HCT116 (cell line): Measurements from ENCODE around the gene GRIK5.

Experiments used
- ATF3 ChIP-seq: IDR thresholded peaks from 2 replicates; pipeline ENCODE4 v1.6.1; 2012
- CTCF ChIP-seq, 3 experiments: fragments of 200-600 bp in 1 of 3; sonication (generic) in 1 of 3; IDR thresholded peaks in 2 of 3; conservative IDR thresholded peaks in 1 of 3; 2 replicates each; pipeline ENCODE4 v1.5.1; 2012 to 2017; ENCODE audit warnings: low read depth in 2 of 3, low read length in 2 of 3, antibody characterized with exemption in 1 of 3, borderline replicate concordance in 1 of 3, control low read depth in 1 of 3, mild to moderate bottlenecking in 1 of 3, mixed read lengths in 1 of 3, mixed run types in 1 of 3, moderate library complexity in 1 of 3; ENCODE audit not compliant: insufficient read depth in 1 of 3
- EZH2 ChIP-seq: fragments of 200-600 bp; sonication (generic); IDR thresholded peaks from 2 replicates; pipeline ENCODE4 v1.6.1; 2017; ENCODE audit warnings: antibody characterized with exemption, mixed run types
- POLR2A ChIP-seq: IDR thresholded peaks from 2 replicates; pipeline ENCODE4 v1.7.0; 2011; ENCODE audit warnings: borderline replicate concordance; ENCODE audit not compliant: insufficient read depth, insufficient read length; ENCODE audit errors: extremely low read depth
- POLR2AphosphoS5 ChIP-seq: IDR thresholded peaks from 2 replicates; pipeline ENCODE4 v1.6.1; 2011; ENCODE audit warnings: mild to moderate bottlenecking, low read depth, low read length, moderate library complexity
- RAD21 ChIP-seq: IDR thresholded peaks from 2 replicates; pipeline ENCODE4 v1.6.1; 2012; ENCODE audit warnings: low read depth, mild to moderate bottlenecking
- SRF ChIP-seq: IDR thresholded peaks from 2 replicates; pipeline ENCODE4 v1.6.1; 2012; ENCODE audit warnings: low read depth
- YY1 ChIP-seq: IDR thresholded peaks from 2 replicates; pipeline ENCODE4 v1.6.1; 2011; ENCODE audit warnings: low read length, low read depth, moderate library complexity, mild to moderate bottlenecking; ENCODE audit not compliant: insufficient replicate concordance; ENCODE audit errors: extremely low read depth
- ZNF274 ChIP-seq: fragments of 200-500 bp; sonication (Bioruptor generic); IDR thresholded peaks from 2 replicates; pipeline ENCODE4 v1.6.1; 2014; ENCODE audit warnings: mild to moderate bottlenecking, low read depth, low read length, inconsistent platforms
- TF ChIP-seq, protein P1 (sequence below): IDR thresholded peaks from 2 replicates; pipeline ENCODE4 v1.6.1; 2012; ENCODE audit warnings: low read depth

DNA sequence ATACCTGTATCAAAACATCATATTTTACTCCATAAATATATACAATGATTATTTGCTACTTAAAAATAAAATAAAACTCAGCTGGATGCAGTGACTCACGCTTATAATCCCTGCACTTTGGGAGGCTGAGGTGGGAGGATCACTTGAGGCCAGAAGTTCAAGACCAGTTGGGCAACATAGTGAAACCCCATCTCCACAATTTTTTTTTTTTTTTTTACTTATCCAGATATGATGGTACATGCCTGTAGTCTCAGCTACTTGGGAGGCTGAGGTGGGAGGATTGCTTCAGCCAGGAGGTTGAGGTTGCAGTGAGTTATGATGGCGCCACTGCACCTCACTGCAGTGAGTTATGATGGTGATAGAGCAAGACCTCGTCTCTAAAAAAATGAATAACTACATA lies 39.9 kb upstream of the GRIK5 start:
- TF ChIP-seq ATF3, result no peak
- no peak for TF ChIP-seq CTCF (IDR thresholded peaks at IDR 0.05 in 2 of 3, conservative IDR thresholded peaks at IDR 0.05 in 1 of 3; ENCODE audit: borderline replicate concordance in 1 of 3, insufficient read depth in 1 of 3, low read depth in 2 of 3, low read length in 2 of 3)
- TF ChIP-seq, protein P1, sequence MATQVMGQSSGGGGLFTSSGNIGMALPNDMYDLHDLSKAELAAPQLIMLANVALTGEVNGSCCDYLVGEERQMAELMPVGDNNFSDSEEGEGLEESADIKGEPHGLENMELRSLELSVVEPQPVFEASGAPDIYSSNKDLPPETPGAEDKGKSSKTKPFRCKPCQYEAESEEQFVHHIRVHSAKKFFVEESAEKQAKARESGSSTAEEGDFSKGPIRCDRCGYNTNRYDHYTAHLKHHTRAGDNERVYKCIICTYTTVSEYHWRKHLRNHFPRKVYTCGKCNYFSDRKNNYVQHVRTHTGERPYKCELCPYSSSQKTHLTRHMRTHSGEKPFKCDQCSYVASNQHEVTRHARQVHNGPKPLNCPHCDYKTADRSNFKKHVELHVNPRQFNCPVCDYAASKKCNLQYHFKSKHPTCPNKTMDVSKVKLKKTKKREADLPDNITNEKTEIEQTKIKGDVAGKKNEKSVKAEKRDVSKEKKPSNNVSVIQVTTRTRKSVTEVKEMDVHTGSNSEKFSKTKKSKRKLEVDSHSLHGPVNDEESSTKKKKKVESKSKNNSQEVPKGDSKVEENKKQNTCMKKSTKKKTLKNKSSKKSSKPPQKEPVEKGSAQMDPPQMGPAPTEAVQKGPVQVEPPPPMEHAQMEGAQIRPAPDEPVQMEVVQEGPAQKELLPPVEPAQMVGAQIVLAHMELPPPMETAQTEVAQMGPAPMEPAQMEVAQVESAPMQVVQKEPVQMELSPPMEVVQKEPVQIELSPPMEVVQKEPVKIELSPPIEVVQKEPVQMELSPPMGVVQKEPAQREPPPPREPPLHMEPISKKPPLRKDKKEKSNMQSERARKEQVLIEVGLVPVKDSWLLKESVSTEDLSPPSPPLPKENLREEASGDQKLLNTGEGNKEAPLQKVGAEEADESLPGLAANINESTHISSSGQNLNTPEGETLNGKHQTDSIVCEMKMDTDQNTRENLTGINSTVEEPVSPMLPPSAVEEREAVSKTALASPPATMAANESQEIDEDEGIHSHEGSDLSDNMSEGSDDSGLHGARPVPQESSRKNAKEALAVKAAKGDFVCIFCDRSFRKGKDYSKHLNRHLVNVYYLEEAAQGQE, result no peak
- no peak for TF ChIP-seq ZNF274
- no peak for TF ChIP-seq SRF
- TF ChIP-seq POLR2A, result no peak
- no peak for TF ChIP-seq YY1
- no peak for TF ChIP-seq POLR2AphosphoS5
- TF ChIP-seq RAD21, result no peak
- no peak for TF ChIP-seq EZH2
